Mesenchymal stem cell (in vitro differentiated cells and primary cell): ENCODE data around the gene ZNF37A.
"Not testable (repeated sequence)": the region's sequence is repeated elsewhere in the genome, so short reads cannot be mapped to it uniquely, and the experiment has no call there.

Experiments
- DNase-seq: peaks from one replicate; pipeline ENCODE4 v3.0.0-alpha.2; 2013
- H2AFZ ChIP-seq: one replicate; pipeline ENCODE4 v1.6.1; 2013; ENCODE audit warnings: low read depth, mild to moderate bottlenecking, control low read depth, inconsistent platforms, low read length, moderate library complexity
- H2AK5ac ChIP-seq: 2 replicates; pipeline ENCODE4 v1.6.1; 2013; ENCODE audit warnings: low read length, moderate library complexity, mild to moderate bottlenecking, inconsistent platforms; ENCODE audit not compliant: severe bottlenecking
- H2BK120ac ChIP-seq: one replicate; pipeline ENCODE4 v1.6.1; 2013; ENCODE audit warnings: low read depth, mild to moderate bottlenecking, inconsistent platforms, low read length, moderate library complexity
- H2BK12ac ChIP-seq, 2 experiments: one replicate each; pipeline ENCODE4 v1.6.1; 2013; ENCODE audit warnings: inconsistent platforms in 2 of 2, low read length in 2 of 2, mild to moderate bottlenecking in 2 of 2, moderate library complexity in 2 of 2, control low read depth in 1 of 2
- H2BK15ac ChIP-seq: one replicate; pipeline ENCODE4 v1.6.1; 2013; ENCODE audit warnings: mild to moderate bottlenecking, low read depth, inconsistent platforms; ENCODE audit not compliant: poor library complexity, severe bottlenecking
- H2BK5ac ChIP-seq: 2 replicates; pipeline ENCODE4 v1.6.1; 2013; ENCODE audit warnings: low read depth, mild to moderate bottlenecking, low read length, control low read depth, inconsistent platforms; ENCODE audit not compliant: poor library complexity, severe bottlenecking
- H3K14ac ChIP-seq, 2 experiments: one replicate each; pipeline ENCODE4 v1.6.1; 2013; ENCODE audit warnings: inconsistent platforms in 2 of 2, low read length in 2 of 2, control low read depth in 1 of 2, mild to moderate bottlenecking in 1 of 2, moderate library complexity in 1 of 2
- H3K18ac ChIP-seq, 2 experiments: one replicate each; pipeline ENCODE4 v1.6.1; 2013; ENCODE audit warnings: inconsistent platforms in 2 of 2, low read length in 2 of 2, control low read depth in 1 of 2, low read depth in 1 of 2, mild to moderate bottlenecking in 1 of 2
- H3K23ac ChIP-seq, 2 experiments: one replicate each; pipeline ENCODE4 v1.6.1; 2013; ENCODE audit warnings: inconsistent platforms in 2 of 2, low read length in 2 of 2, mild to moderate bottlenecking in 2 of 2, moderate library complexity in 2 of 2, control low read depth in 1 of 2
- H3K27ac ChIP-seq: 2 replicates; pipeline ENCODE4 v1.5.1; 2013; ENCODE audit warnings: mild to moderate bottlenecking, moderate library complexity, low read length, control low read depth, inconsistent platforms; ENCODE audit not compliant: poor library complexity, severe bottlenecking
- H3K27me3 ChIP-seq, 2 experiments: 2 replicates each; pipeline versions ENCODE4 v1.6.1 to v1.7.0; 2013; ENCODE audit warnings: low read length in 2 of 2, mild to moderate bottlenecking in 2 of 2, moderate library complexity in 2 of 2, control low read depth in 1 of 2, inconsistent platforms in 1 of 2; ENCODE audit not compliant: control insufficient read depth in 1 of 2, insufficient read depth in 1 of 2
- H3K36me3 ChIP-seq, 2 experiments: 2 replicates each; pipeline versions ENCODE4 v1.6.1 to v1.7.0; 2013; ENCODE audit warnings: low read length in 2 of 2, control low read depth in 1 of 2, inconsistent platforms in 1 of 2, low read depth in 1 of 2, mild to moderate bottlenecking in 1 of 2; ENCODE audit not compliant: insufficient read depth in 2 of 2, control insufficient read depth in 1 of 2
- H3K4ac ChIP-seq, 2 experiments: one replicate each; pipeline ENCODE4 v1.6.1; 2013; ENCODE audit warnings: inconsistent platforms in 2 of 2, low read length in 2 of 2, mild to moderate bottlenecking in 2 of 2, moderate library complexity in 2 of 2, control low read depth in 1 of 2, low read depth in 1 of 2
- H3K4me1 ChIP-seq: 2 replicates; pipeline ENCODE4 v1.6.1; 2013; ENCODE audit warnings: low read depth, low read length, control low read depth; ENCODE audit not compliant: control insufficient read depth, insufficient read depth
- H3K4me2 ChIP-seq: 2 replicates; pipeline ENCODE4 v1.6.1; 2013; ENCODE audit warnings: low read length, mild to moderate bottlenecking, inconsistent platforms; ENCODE audit not compliant: poor library complexity, severe bottlenecking
- H3K4me3 ChIP-seq, 2 experiments: 2 replicates each; pipeline versions ENCODE4 v1.5.1 to v1.7.0; 2013; ENCODE audit warnings: low read length in 2 of 2, mild to moderate bottlenecking in 2 of 2, control low read depth in 1 of 2, low read depth in 1 of 2; ENCODE audit not compliant: insufficient read depth in 1 of 2
- H3K79me1 ChIP-seq: replicated peaks from 2 replicates; pipeline ENCODE4 v1.6.1; 2013; ENCODE audit warnings: mild to moderate bottlenecking, control low read depth, low read length, inconsistent platforms; ENCODE audit not compliant: poor library complexity, severe bottlenecking
- H3K9ac ChIP-seq: 2 replicates; pipeline ENCODE4 v1.7.0; 2013; ENCODE audit warnings: mild to moderate bottlenecking, low read length, moderate library complexity
- H3K9me3 ChIP-seq: 2 replicates; pipeline ENCODE4 v1.7.0; 2013; ENCODE audit warnings: mild to moderate bottlenecking, low read length; ENCODE audit not compliant: control insufficient read depth
- H4K8ac ChIP-seq: one replicate; pipeline ENCODE4 v1.6.1; 2013; ENCODE audit warnings: inconsistent platforms, mild to moderate bottlenecking, low read length, moderate library complexity
- H4K91ac ChIP-seq: one replicate; pipeline ENCODE4 v1.6.1; 2013; ENCODE audit warnings: mild to moderate bottlenecking, low read length, inconsistent platforms
- WGBS: methylation state at CpG from one replicate; pipeline ENCODE4 v1.1.7; 2013; ENCODE audit warnings: mixed read lengths; 5-methylcytosine and 5-hydroxymethylcytosine counted together

ZNF37A gene

GRCh38 chr10:38054361-38054797 lies 39.8 kb upstream of the ZNF37A start:
- H2BK12ac ChIP-seq: no peak overlapping the region
- peaks cover 4% of the 10 kb centered on the region for H3K79me1 ChIP-seq
- no peak overlapping the region for H4K91ac ChIP-seq
- no peak overlapping the region for H3K27ac ChIP-seq
- no peak overlapping the region for H2AFZ ChIP-seq
- H3K4ac ChIP-seq: no peak overlapping the region
- H3K27me3 ChIP-seq: no peaks in the 10 kb centered on the region
- no peak overlapping the region for H3K4me2 ChIP-seq
- H3K23ac ChIP-seq: no peak overlapping the region
- no peak overlapping the region for H2BK15ac ChIP-seq
- peaks cover 14 to 53% of the 10 kb centered on the region in 2 experiments for H3K36me3 ChIP-seq
- peak overlapping the region in 1 of 2 experiments; percentile 51 for H3K4me3 ChIP-seq
- no peaks in the 10 kb centered on the region for H3K4me1 ChIP-seq
- H4K8ac ChIP-seq: no peak overlapping the region
- H2AK5ac ChIP-seq: no peak overlapping the region
- H2BK5ac ChIP-seq: no peak overlapping the region
- peak; percentile 69 for DNase-seq
- H3K14ac ChIP-seq: no peak overlapping the region
- no peak overlapping the region for H3K9ac ChIP-seq
- H3K18ac ChIP-seq: no peak overlapping the region
- H3K9me3 ChIP-seq: peaks cover 72% of the 10 kb centered on the region
- no peak overlapping the region for H2BK120ac ChIP-seq

- not testable (repeated sequence) for H2AFZ ChIP-seq, H3K27me3 ChIP-seq, H3K4me2 ChIP-seq, H2BK12ac ChIP-seq, H3K4ac ChIP-seq, H4K91ac ChIP-seq, H2BK5ac ChIP-seq, H2BK120ac ChIP-seq, H2AK5ac ChIP-seq, H4K8ac ChIP-seq, H3K23ac ChIP-seq, H3K79me1 ChIP-seq, H3K18ac ChIP-seq, H3K9ac ChIP-seq, H3K27ac ChIP-seq, H3K4me1 ChIP-seq, H2BK15ac ChIP-seq, H3K14ac ChIP-seq
- Histone ChIP-seq H3K9me3 (peaks cover 74% of the 10 kb centered on the region), H3K4me3 (peak overlapping the region in 1 of 2 experiments; percentile 51), H3K36me3 (peaks cover 16 to 54% of the 10 kb centered on the region in 2 experiments)
- 100% methylated on average over 1 of the region's 5 CpGs for WGBS
- DNase-seq: peak; percentile 6
These were observed 38.8 kb upstream of the ZNF37A start for GRCh38 chr10:38055274-38055894.

GRCh38 chr10:38069663-38070062 lies 24.5 kb upstream of the ZNF37A start:
- H2BK12ac ChIP-seq, H2BK5ac ChIP-seq, H3K4ac ChIP-seq, H3K4me3 ChIP-seq, H3K14ac ChIP-seq, H2AFZ ChIP-seq, H4K8ac ChIP-seq, H3K9me3 ChIP-seq, H3K4me2 ChIP-seq, H3K27me3 ChIP-seq, H3K18ac ChIP-seq, H4K91ac ChIP-seq, H2BK120ac ChIP-seq, H3K27ac ChIP-seq, H3K36me3 ChIP-seq, H2AK5ac ChIP-seq, H3K23ac ChIP-seq, H3K79me1 ChIP-seq, H2BK15ac ChIP-seq, H3K4me1 ChIP-seq: not testable (repeated sequence)
- WGBS: no CpG with 5 or more reads among the region's 1 CpG
- peak; percentile 63 for DNase-seq
- H3K9ac ChIP-seq: peak overlapping the region; percentile 36

- H3K4ac ChIP-seq: no peak overlapping the region
- H3K79me1 ChIP-seq: no peaks in the 10 kb centered on the region
- H3K4me1 ChIP-seq: peaks cover 2% of the 10 kb centered on the region
- no peaks in the 10 kb centered on the region for H3K36me3 ChIP-seq
- no peak overlapping the region for H3K4me3 ChIP-seq
- 80% methylated on average over 6 of the region's 8 CpGs for WGBS
- no peak overlapping the region for H3K4me2 ChIP-seq
- no peak overlapping the region for H4K8ac ChIP-seq
- H3K18ac ChIP-seq: no peak overlapping the region
- no peak overlapping the region for H2AK5ac ChIP-seq
- no peak overlapping the region for H2BK120ac ChIP-seq
- no peak for DNase-seq
- H3K27ac ChIP-seq: no peak overlapping the region
- H2BK15ac ChIP-seq: no peak overlapping the region
- no peak overlapping the region for H2BK12ac ChIP-seq
- no peak overlapping the region for H2AFZ ChIP-seq
- H2BK5ac ChIP-seq: no peak overlapping the region
- H3K14ac ChIP-seq: no peak overlapping the region
- H3K23ac ChIP-seq: no peak overlapping the region
- no peaks in the 10 kb centered on the region for H3K27me3 ChIP-seq
- no peak overlapping the region for H3K9ac ChIP-seq
- H4K91ac ChIP-seq: no peak overlapping the region
- no peaks in the 10 kb centered on the region for H3K9me3 ChIP-seq
These were observed 23.6 kb upstream of the ZNF37A start for GRCh38 chr10:38070501-38070900.
